Dermis blood vessel endothelial cell (primary cell): ENCODE results near the gene KIFC3. TPM values are rescaled to one million over a fixed set of nuclear protein-coding genes. Genes with fewer than 3 reads are reported as not detected.
"Not testable (repeated sequence)": the region's sequence is repeated elsewhere in the genome, so short reads cannot be mapped to it uniquely, and the experiment has no call there.

Experiments
- DNase-seq: peaks from one replicate; pipeline ENCODE4 v3.0.0; 2010
- total RNA-seq: library from RNA; depleted of rRNA; stranded (reverse); fragments of >200 nt; gene quantifications from 2 replicates; pipeline ENCODE4 v1.2.3, GENCODE V29; 2014

Gene KIFC3, protein sequence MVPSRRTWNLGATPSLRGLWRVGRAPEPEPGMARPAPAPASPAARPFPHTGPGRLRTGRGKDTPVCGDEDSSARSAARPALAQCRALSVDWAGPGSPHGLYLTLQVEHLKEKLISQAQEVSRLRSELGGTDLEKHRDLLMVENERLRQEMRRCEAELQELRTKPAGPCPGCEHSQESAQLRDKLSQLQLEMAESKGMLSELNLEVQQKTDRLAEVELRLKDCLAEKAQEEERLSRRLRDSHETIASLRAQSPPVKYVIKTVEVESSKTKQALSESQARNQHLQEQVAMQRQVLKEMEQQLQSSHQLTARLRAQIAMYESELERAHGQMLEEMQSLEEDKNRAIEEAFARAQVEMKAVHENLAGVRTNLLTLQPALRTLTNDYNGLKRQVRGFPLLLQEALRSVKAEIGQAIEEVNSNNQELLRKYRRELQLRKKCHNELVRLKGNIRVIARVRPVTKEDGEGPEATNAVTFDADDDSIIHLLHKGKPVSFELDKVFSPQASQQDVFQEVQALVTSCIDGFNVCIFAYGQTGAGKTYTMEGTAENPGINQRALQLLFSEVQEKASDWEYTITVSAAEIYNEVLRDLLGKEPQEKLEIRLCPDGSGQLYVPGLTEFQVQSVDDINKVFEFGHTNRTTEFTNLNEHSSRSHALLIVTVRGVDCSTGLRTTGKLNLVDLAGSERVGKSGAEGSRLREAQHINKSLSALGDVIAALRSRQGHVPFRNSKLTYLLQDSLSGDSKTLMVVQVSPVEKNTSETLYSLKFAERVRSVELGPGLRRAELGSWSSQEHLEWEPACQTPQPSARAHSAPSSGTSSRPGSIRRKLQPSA
- 58.3 and 75.4 TPM in 2 replicates for total RNA-seq

DNA sequence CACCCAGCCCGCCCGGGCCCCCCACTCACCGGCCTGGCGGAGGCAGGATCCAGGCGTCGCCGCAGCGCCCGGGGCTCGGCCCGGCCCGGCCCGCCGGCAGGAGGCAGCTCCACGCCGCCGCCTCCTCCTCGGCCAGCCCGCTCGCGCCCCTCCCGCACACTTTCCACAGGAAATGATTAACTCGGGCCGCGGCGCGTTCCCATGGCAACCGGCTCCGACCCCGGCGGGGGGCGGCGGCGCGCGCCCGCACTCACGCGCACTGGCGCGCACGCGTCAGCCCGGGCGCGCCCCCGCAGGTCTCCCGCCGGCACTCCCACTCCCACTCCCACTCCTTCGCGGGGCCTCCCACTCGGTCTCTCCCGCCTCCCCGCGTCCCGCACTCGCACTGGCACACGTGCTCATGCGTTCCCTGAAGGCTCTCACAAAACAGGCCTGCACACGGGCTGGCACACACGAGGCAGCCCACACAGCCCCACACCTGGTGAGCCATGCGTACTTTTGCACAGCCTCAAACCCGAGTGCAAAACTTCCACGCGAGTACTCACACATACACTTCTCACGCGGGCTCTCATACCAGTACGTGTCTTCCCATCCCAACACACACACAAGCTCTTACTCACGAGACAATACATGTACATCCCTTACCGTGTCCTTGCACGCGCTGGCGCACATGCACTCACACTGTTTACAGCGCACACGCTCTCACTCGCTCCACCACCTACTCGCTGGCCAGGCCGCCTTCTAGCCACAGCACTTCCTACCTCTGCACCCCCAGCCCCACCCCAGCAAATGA is at the start of gene KIFC3:
Gene KIFC3, minus strand, starts transcription at position 151 of the 793 bp plus-strand sequence. CDS start 4,248 bp downstream, outside the sequence.
- DNase-seq: peak; percentile 90

- DNase-seq: no peak
These were observed 45.9 kb upstream of the KIFC3 start for GRCh38 chr16:57848181-57848580.

DNA sequence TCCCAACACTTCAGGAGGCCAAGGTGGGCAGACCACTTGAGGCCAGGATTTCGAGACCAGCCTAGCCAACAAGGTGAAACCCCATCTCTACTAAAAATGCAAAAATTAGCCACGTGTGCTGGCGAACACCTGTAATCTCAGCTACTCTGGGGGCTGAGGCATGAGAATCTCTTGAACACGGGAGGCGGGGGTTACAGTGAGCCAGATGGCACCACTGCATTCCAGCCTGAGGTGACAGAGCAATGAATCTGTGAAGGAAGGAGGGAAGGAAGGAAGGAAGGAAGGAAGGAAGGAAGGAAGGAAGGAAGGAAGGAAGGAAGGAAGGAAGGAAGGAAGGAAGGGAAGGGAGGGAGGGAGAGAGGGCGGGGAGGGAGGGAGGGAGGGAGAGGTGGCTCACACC is 44.6 kb upstream of the KIFC3 start:
- not testable (repeated sequence) for DNase-seq

DNA sequence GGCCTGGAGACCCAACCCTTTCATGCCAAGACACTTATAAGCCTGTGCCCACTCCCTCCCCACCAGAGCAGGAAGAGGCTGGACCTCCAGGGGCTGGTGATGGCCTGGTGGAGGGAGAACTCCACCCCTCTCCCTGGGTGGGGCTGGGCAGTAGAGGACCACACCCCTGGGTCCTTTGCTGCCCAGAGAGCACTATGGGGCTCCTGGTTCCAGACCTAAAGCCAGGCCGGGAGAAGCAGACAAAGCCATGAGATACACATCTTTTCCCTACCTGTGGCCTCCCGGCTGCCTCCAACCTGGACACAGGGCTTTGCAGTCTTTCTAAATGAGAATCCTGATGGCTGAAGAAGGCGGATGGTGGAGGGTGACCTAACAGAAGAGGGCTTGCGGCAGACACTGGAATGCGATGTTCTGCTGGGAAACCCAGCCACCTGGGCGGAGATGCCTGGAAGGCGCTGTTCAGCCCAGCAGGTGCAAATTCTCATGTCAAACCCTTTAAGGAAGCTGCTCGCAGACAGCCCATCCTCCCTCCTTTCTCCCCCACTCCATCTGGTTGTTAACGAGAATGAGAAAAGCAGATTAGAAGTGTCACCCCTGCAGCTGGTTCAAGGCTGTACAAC is 43.9 kb upstream of the KIFC3 start:
- DNase-seq: no peak

GRCh38 chr16:57845115-57845514 is 42.8 kb upstream of the KIFC3 start:
- DNase-seq: no peak

DNA sequence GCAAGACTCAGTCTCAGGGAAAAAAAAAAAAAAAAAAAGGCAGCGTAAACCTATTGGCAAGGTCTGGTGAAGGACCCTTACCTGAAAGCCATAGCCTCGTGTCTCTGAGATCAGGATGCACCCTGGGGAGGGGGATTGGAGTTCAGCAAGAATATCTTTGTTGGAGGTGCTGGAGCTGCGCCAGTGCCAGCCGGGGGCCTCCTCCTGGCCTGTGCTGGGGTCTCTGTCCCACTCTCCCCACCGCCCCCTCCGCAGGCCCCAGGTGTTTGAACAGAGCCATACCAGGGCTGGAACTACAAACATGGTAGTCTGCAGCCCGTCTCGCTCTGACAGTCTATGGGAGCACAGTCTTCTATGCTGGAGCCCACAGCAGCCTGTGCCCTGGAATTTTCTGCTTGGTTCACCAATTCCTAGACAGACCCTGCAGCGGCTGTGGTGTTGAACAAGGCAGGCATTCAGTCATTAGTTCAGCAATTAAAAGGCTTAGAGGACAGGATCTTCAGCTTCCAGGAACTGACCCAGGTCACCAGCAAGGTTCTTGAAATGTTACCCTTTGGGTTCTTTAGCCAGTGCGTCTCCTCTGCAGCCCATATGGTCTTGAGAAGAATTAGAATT is 42.2 kb upstream of the KIFC3 start:
- no peak for DNase-seq

- DNase-seq: no peak
These were observed 41.1 kb upstream of the KIFC3 start for GRCh38 chr16:57843400-57843799.

- DNase-seq: no peak
These were observed 40.3 kb upstream of the KIFC3 start for GRCh38 chr16:57842601-57843000.

GRCh38 chr16:57840833-57841232 is 38.5 kb upstream of the KIFC3 start:
- no peak for DNase-seq

DNA sequence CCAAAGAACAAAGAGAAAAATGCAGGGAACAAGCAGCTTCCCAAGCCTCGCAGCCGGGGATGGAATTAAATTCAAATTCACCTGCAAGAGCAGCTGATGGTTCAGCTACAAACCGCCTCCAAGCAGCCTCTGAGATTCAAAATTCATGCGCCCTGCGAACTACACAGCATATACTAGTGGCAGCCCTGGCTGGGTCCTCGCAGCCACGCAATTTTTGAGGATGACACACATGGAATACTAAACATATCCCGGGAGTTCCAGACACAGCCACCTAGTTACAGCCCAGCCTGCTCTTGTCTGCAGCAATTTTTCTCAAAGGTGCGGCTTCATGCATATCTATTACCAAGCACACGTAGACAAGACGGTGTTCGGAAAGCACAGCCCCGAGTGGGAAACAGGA is 35.9 kb upstream of the KIFC3 start:
- DNase-seq: no peak

GRCh38 chr16:57837305-57838125 is 35.2 kb upstream of the KIFC3 start:
- DNase-seq: no peak

DNA sequence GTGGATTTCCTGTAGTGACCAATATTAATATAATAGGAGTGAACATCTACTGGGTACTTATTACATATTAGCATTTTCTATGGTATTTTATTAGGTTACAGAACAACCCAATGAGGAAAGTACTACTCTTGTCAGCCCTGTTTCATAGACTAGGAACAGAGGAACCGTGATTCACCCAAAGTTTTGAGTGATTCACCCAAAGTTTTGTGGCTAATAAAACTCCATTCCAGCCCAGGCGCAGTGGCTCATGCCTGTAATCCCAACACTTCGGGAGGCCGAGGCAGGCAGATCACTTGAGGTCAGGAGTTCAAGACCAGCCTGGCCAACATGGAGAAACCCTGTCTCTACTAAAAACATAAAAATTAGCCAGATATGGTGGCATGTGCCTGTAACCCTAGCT is 33.1 kb upstream of the KIFC3 start:
- DNase-seq: not testable (repeated sequence)

- peak; percentile 9 for DNase-seq
These were observed 32.6 kb upstream of the KIFC3 start for GRCh38 chr16:57834936-57835335.

GRCh38 chr16:57830890-57831484 is 28.7 kb upstream of the KIFC3 start:
- no peak for DNase-seq

- DNase-seq: no peak
These were observed 27.7 kb upstream of the KIFC3 start for GRCh38 chr16:57829969-57830360.

DNA sequence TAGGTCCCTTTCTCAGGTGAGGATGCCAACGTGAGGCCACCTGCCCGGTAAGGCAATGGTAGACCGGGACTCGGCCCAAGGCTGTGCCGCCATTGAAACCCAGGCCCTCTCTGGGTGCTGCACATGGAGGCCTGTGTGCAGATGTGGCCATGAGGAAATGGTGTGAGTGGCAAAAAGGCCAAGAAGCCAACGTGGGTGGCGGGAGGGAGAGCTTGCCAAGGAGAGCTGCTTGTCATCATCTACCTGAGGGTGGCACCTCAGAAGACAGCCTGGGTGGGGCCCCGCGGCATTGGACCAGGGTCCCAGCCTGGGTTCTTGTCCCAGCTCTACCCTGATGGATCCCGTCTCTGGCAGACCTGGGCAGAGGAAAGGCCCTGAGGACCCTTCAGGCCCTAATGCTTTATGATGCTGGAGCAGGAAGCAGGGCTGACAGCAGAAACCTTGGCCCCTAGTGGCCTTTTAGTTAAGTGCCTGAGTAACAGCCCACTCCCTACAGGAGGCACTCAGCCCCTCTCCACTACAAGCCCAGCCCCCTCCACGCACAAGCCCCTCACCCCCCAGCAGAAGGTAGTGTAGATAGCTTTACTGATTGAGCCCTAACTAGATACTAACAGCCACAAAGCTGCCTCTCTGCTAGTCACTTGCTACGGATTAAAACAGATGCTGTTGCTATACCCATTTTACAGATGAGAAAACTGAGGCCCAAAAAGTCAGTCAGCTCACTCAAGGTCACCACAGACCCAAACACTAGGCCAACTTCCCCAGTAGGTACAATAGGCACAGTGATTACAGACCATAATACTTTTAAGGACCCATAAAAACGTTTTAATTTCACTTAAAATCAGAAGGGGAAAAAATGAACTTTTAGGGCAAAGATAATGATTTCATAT is 26.2 kb upstream of the KIFC3 start:
- DNase-seq: no peak

DNA sequence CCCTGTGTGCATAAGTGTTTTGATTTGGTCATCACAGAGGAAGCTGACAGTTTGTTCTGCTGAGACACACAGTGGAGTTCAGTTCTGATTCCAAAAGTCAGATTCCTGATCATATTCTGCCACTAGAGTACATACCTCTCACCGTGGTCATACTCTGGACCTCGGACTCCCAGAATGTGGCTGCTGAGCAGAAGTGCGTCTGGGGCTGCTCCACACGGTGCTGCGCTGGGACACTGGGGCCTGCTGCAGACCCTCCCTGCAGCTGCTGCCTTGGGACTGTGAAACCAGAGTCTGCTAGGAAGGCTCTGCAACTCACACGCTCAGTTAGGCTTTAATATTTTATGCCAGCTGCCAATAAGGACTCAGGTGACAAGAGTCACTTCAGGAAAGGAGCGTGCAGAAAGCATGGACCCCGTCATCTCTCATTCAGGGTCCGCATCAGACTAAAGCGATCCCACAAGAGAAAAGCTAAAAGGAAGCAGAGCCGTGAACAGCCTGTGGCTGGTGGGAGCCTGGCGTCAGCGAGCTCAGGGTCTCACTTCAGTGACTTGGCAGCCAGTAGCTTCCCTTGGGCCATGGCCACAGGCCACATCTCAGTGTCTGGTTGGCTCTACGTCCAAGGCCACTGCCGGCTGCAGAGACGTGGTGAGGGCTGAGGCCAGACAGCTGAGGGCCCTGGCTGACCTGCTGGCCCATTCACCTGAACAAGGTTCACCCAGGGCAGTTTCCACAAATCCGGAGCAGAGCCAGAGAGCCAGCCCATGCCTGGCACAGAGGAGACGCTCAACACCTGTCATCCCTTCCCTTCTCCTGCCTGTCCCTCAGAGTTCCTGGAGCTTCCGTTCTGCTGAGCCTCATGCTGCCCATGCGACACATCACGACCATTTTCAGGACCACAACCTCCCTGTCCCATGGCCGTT is 24.7 kb upstream of the KIFC3 start:
- DNase-seq: no peak

DNA sequence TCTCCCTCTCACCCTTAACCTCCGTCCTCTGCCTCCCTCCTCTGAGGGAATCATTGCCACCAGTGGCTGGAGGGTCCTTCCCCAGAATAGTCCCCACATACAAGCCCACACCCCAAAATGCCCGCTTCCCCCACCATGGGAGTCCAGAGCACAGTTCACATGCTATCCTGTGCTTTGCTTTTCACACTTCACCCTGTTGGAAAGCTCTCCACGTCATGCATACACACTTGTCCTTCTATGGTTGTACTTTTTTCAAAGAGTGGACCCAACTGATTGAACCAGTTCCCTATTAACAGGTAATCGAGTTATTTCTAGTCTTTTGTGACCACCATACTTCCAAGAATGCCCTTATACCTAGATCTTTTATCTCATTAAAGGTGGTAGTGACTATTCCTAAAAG is 23.8 kb upstream of the KIFC3 start:
- DNase-seq: no peak
